HG03097 (cell line): ENCODE results near the gene RNF123.

Experiments
- ATAC-seq: cut with Tn5 transposase; IDR thresholded peaks from one replicate; pipeline ENCODE4 v1.9.1; 2021; ENCODE audit not compliant: unreplicated experiment, low FRiP score

The RNF123 gene

GRCh38 chr3:49657208-49657915 is 32.0 kb upstream of the RNF123 start:
- ATAC-seq, result no peak

GRCh38 chr3:49658711-49659110 is 30.6 kb upstream of the RNF123 start:
- no peak for ATAC-seq

- no peak for ATAC-seq
Observed at GRCh38 chr3:49659756-49660155, 29.6 kb upstream of the RNF123 start.

- ATAC-seq, result no peak
Observed at GRCh38 chr3:49661281-49661680, 28.1 kb upstream of the RNF123 start.

GRCh38 chr3:49662021-49662420 is 27.3 kb upstream of the RNF123 start:
- no peak for ATAC-seq

- no peak for ATAC-seq
Observed at GRCh38 chr3:49662720-49663413, 26.5 kb upstream of the RNF123 start.

GRCh38 chr3:49663831-49664230 is 25.5 kb upstream of the RNF123 start:
- ATAC-seq, result no peak

GRCh38 chr3:49664300-49664699 is 25.1 kb upstream of the RNF123 start:
- ATAC-seq, result no peak

GRCh38 chr3:49665822-49666519 is 23.4 kb upstream of the RNF123 start:
- no peak for ATAC-seq

GRCh38 chr3:49666592-49666991 is 22.8 kb upstream of the RNF123 start:
- ATAC-seq, result no peak

GRCh38 chr3:49667701-49668413 is 21.5 kb upstream of the RNF123 start:
- ATAC-seq, result no peak

GRCh38 chr3:49668414-49668797 is 21.0 kb upstream of the RNF123 start:
- no peak for ATAC-seq

- ATAC-seq, result no peak
Observed at GRCh38 chr3:49668861-49669260, 20.5 kb upstream of the RNF123 start.

GRCh38 chr3:49669352-49669751 is 20.0 kb upstream of the RNF123 start:
- ATAC-seq, result no peak

GRCh38 chr3:49670940-49671290 is 18.4 kb upstream of the RNF123 start:
- ATAC-seq, result no peak

GRCh38 chr3:49671291-49672288 is 17.8 kb upstream of the RNF123 start:
- ATAC-seq, result no peak

- no peak for ATAC-seq
Observed at GRCh38 chr3:49673121-49673714, 16.1 kb upstream of the RNF123 start.

- ATAC-seq, result peak; percentile 72
Observed at GRCh38 chr3:49673715-49674496, 15.5 kb upstream of the RNF123 start, which contains the start of gene APEH. Gene APEH, plus strand, starts transcription at chr3:49674351. Its CDS starts 51 bp downstream, at chr3:49674402.

GRCh38 chr3:49674497-49674983 is 14.8 kb upstream of the RNF123 start:
- no peak for ATAC-seq
